GM23338 (cell line): ENCODE measurements around the gene HLA-DMA.

Source experiments
- CTCF ChIP-seq, 2 experiments: fragments of 200-600 bp in 1 of 2; sonication (generic) in 1 of 2; conservative IDR thresholded peaks; 2 replicates each; pipeline versions ENCODE4 v1.5.1 to v1.6.1; 2016 to 2017; ENCODE audit warnings: antibody characterized with exemption in 2 of 2, low read depth in 2 of 2, mild to moderate bottlenecking in 2 of 2, moderate library complexity in 1 of 2
- EZH2 ChIP-seq: fragments of 200-600 bp; sonication (generic); IDR thresholded peaks from one replicate; pipeline ENCODE4 v1.8.0; 2017; ENCODE audit warnings: antibody characterized with exemption, mild to moderate bottlenecking, low read depth; ENCODE audit not compliant: unreplicated experiment
- EZH2phosphoT487 ChIP-seq: fragments of 200-600 bp; sonication (generic); IDR thresholded peaks from one replicate; pipeline ENCODE4 v1.8.1; 2018; ENCODE audit warnings: antibody characterized with exemption; ENCODE audit not compliant: unreplicated experiment
- POLR2AphosphoS5 ChIP-seq: IDR thresholded peaks from 2 replicates; pipeline ENCODE4 v1.6.1; 2016; ENCODE audit warnings: antibody characterized with exemption, low read depth
- ZNF462 ChIP-seq: fragments of 250-450 bp; sonication (Bioruptor Pico); IDR thresholded peaks from 2 replicates; pipeline ENCODE4 v1.5.0; 2020; ENCODE audit warnings: mild to moderate bottlenecking, moderate library complexity
- TF ChIP-seq, protein P1 (sequence below): IDR thresholded peaks from one replicate; pipeline ENCODE4 v1.6.1; 2018; ENCODE audit warnings: antibody characterized with exemption; ENCODE audit not compliant: unreplicated experiment

DNA sequence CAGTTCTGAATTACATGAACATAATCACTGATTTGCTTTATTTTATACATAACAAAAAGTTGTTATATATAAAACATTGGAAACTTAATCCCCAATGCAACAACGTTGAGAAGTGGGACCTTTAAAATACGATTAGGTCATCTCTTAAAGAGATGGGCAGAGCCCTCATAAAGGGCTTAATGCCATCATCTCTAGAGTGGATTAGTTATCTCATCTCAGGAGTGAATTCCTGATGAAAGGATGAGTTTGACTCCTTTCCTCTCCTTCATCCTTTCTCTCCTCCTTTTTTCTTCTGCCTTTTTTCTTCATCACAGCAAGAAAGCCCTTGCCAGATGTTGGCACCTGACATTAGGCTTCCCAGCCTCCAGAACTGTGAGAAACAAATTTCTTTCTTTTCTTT lies 42.6 kb upstream of the HLA-DMA start:
- TF ChIP-seq CTCF (conservative IDR thresholded peaks at IDR 0.05; ENCODE audit: low read depth in 2 of 2): no peak
- no peak for TF ChIP-seq EZH2
- TF ChIP-seq ZNF462 (CRISPR knock-in tag): no peak
- TF ChIP-seq EZH2phosphoT487: no peak
- TF ChIP-seq, protein P1, sequence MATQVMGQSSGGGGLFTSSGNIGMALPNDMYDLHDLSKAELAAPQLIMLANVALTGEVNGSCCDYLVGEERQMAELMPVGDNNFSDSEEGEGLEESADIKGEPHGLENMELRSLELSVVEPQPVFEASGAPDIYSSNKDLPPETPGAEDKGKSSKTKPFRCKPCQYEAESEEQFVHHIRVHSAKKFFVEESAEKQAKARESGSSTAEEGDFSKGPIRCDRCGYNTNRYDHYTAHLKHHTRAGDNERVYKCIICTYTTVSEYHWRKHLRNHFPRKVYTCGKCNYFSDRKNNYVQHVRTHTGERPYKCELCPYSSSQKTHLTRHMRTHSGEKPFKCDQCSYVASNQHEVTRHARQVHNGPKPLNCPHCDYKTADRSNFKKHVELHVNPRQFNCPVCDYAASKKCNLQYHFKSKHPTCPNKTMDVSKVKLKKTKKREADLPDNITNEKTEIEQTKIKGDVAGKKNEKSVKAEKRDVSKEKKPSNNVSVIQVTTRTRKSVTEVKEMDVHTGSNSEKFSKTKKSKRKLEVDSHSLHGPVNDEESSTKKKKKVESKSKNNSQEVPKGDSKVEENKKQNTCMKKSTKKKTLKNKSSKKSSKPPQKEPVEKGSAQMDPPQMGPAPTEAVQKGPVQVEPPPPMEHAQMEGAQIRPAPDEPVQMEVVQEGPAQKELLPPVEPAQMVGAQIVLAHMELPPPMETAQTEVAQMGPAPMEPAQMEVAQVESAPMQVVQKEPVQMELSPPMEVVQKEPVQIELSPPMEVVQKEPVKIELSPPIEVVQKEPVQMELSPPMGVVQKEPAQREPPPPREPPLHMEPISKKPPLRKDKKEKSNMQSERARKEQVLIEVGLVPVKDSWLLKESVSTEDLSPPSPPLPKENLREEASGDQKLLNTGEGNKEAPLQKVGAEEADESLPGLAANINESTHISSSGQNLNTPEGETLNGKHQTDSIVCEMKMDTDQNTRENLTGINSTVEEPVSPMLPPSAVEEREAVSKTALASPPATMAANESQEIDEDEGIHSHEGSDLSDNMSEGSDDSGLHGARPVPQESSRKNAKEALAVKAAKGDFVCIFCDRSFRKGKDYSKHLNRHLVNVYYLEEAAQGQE: no peak
- TF ChIP-seq POLR2AphosphoS5: no peak
